ENCODE measurements around the gene MECP2. TPM values are rescaled to one million over a fixed set of nuclear protein-coding genes. Genes with fewer than 3 reads are reported as not detected.

Gene MECP2
- polyA plus RNA-seq, 2 of the 4 experiments (the other 2 are of a cell fraction), result 17.7 to 19.2 TPM

GRCh38 chrX:154013001-154013421 is 84.5 kb downstream of the MECP2 start:
- 100% methylated on average over 3 of the region's 17 CpGs for WGBS (ENCODE audit: missing lambda C conversion rate)
- no peak for DNase-seq (ENCODE audit: low read depth in 1 of 2, low spot score in 1 of 2)
- H3K4me3 ChIP-seq, result no peak overlapping the region
- H3K4me2 ChIP-seq, result no peak overlapping the region
- TF ChIP-seq KDM1A (IDR thresholded peaks at IDR 0.05; ENCODE audit: low read depth), result no peak
- TF ChIP-seq BCL3 (IDR thresholded peaks at IDR 0.05), result no peak
- no peak for TF ChIP-seq NFE2L2 (conservative IDR thresholded peaks at IDR 0.05; ENCODE audit: low read length)
- no peak for TF ChIP-seq MAFK (IDR thresholded peaks at IDR 0.05; ENCODE audit: partially characterized antibody)
- TF ChIP-seq HES2 (IDR thresholded peaks at IDR 0.05), result no peak
- no peak for TF ChIP-seq PBX3 (IDR thresholded peaks at IDR 0.05)
- TF ChIP-seq MYC (IDR thresholded peaks at IDR 0.05; ENCODE audit: borderline replicate concordance, low read length), result no peak
- no peak for TF ChIP-seq ZSCAN20 (CRISPR knock-in tag; IDR thresholded peaks at IDR 0.05)
- TF ChIP-seq CHD4 (IDR thresholded peaks at IDR 0.05; ENCODE audit: borderline replicate concordance), result no peak
- TF ChIP-seq ZFP36 (IDR thresholded peaks at IDR 0.05; ENCODE audit: borderline replicate concordance, partially characterized antibody), result no peak
- TF ChIP-seq HOXB5 (CRISPR knock-in tag; IDR thresholded peaks at IDR 0.05), result no peak
- no peak for TF ChIP-seq PHF8 (IDR thresholded peaks at IDR 0.05; ENCODE audit: borderline replicate concordance, low read depth)
- TF ChIP-seq ESRRA (IDR thresholded peaks at IDR 0.05; ENCODE audit: borderline replicate concordance, low read length), result no peak
- H3K4me1 ChIP-seq, result peaks cover 17% of the 10 kb centered on the region
- peak overlapping the region; percentile 27 to 30; a peak in 1 of 6 replicates for H3K27ac ChIP-seq
- ChIA-PET POLR2A (interaction anchor here (1.8 kb wide), 1 partner anchor 33 kb away, joined by 6 read pairs; no protein-coding TSS in a partner anchor), CTCF (interaction anchor here (0.7 to 3.0 kb wide), 33 partner anchors 9 to 317 kb away, joined by 3 to 22 read pairs (median 6); no protein-coding TSS in a partner anchor)
- FAIRE-seq, result no peak
- H3K9me3 ChIP-seq, result no peaks in the 10 kb centered on the region
- ATAC-seq, result no peak

GRCh38 chrX:154012336-154012991 is 85.1 kb downstream of the MECP2 start:
- FAIRE-seq (no peak), DNase-seq (ENCODE audit: low read depth in 1 of 2, low spot score in 1 of 2) (no peak), ATAC-seq (no peak)
- no peaks in the 10 kb centered on the region for H3K9me3 ChIP-seq
- 84% methylated on average over 9 of the region's 17 CpGs for WGBS (ENCODE audit: missing lambda C conversion rate)
- TF ChIP-seq RARB (CRISPR knock-in tag; IDR thresholded peaks at IDR 0.05) (no peak), ZNF302 (CRISPR knock-in tag; IDR thresholded peaks at IDR 0.05) (no peak), ZFP36 (IDR thresholded peaks at IDR 0.05; ENCODE audit: borderline replicate concordance, partially characterized antibody) (no peak), RFX5 (IDR thresholded peaks at IDR 0.05) (no peak)
- H3K4me3 ChIP-seq, result no peak overlapping the region
- H3K4me2 ChIP-seq, result no peak overlapping the region
- H3K4me1 ChIP-seq, result peaks cover 13% of the 10 kb centered on the region; the same call in 2 of the 3 replicates
- ChIA-PET CTCF (interaction anchor here (0.7 to 3.0 kb wide), 27 partner anchors 8 to 298 kb away, joined by 3 to 22 read pairs (median 8); no protein-coding TSS in a partner anchor), POLR2A (no interaction called here)
- peak overlapping the region in 1 of 2 experiments; percentile 27; a peak in 1 of 6 replicates for H3K27ac ChIP-seq

GRCh38 chrX:154011376-154012335 is 85.9 kb downstream of the MECP2 start:
- ChIA-PET CTCF (interaction anchor here (0.7 to 3.0 kb wide), 8 partner anchors 16 to 299 kb away, joined by 3 to 15 read pairs (median 6); no protein-coding TSS in a partner anchor), POLR2A (no interaction called here)
- ATAC-seq, result no peak
- Histone ChIP-seq H3K9me3 (no peaks in the 10 kb centered on the region), H3K27ac (0 out of 6 replicates have a peak overlapping the region, but pooled peaks of 1 of the 2 experiments have one; percentile 51), H3K4me3 (no peak overlapping the region), H3K4me2 (no peak overlapping the region), H3K4me1 (peaks cover 13% of the 10 kb centered on the region; the same call in 2 of the 3 replicates)
- 90% methylated on average over 17 of the region's 18 CpGs for WGBS (ENCODE audit: missing lambda C conversion rate)
- FAIRE-seq, result no peak
- no peak for TF ChIP-seq NR3C1 (IDR thresholded peaks at IDR 0.05)
- TF ChIP-seq HOXA7 (CRISPR knock-in tag; IDR thresholded peaks at IDR 0.05), result no peak
- TF ChIP-seq CHD4 (IDR thresholded peaks at IDR 0.05; ENCODE audit: borderline replicate concordance), result no peak
- no peak for TF ChIP-seq CEBPB (IDR thresholded peaks at IDR 0.05)
- TF ChIP-seq ATOH8 (CRISPR knock-in tag; IDR thresholded peaks at IDR 0.05; ENCODE audit: low read depth), result no peak
- no peak for TF ChIP-seq FOSB (CRISPR knock-in tag; IDR thresholded peaks at IDR 0.05)
- TF ChIP-seq NPAS2 (CRISPR knock-in tag; IDR thresholded peaks at IDR 0.05; ENCODE audit: borderline replicate concordance), result no peak
- TF ChIP-seq BHLHE40 (IDR thresholded peaks at IDR 0.05; ENCODE audit: low read depth, low read length), result no peak
- no peak for TF ChIP-seq HOXB5 (CRISPR knock-in tag; IDR thresholded peaks at IDR 0.05)
- no peak for TF ChIP-seq POLR2A (IDR thresholded peaks at IDR 0.05; ENCODE audit: low read length)
- no peak for TF ChIP-seq RFX5 (IDR thresholded peaks at IDR 0.05)
- TF ChIP-seq ZSCAN20 (CRISPR knock-in tag; IDR thresholded peaks at IDR 0.05), result no peak
- no peak for DNase-seq (ENCODE audit: low read depth in 1 of 2, low spot score in 1 of 2)
